ENCODE results near the gene PSPC1. TPM values are rescaled to one million over a fixed set of nuclear protein-coding genes. Genes with fewer than 3 reads are reported as not detected.

The PSPC1 gene
- polyA plus RNA-seq, 2 of the 4 experiments (the other 2 are of a cell fraction): 47.5 to 49.0 TPM

- POLR2A ChIA-PET: interaction anchor here (0.6 kb wide), 1 partner anchor 94 kb away, joined by 3 read pairs; the partner anchor contains the start of gene ZMYM5
Measured at GRCh38 chr13:19769854-19770253, 12.9 kb downstream of the PSPC1 start.

DNA sequence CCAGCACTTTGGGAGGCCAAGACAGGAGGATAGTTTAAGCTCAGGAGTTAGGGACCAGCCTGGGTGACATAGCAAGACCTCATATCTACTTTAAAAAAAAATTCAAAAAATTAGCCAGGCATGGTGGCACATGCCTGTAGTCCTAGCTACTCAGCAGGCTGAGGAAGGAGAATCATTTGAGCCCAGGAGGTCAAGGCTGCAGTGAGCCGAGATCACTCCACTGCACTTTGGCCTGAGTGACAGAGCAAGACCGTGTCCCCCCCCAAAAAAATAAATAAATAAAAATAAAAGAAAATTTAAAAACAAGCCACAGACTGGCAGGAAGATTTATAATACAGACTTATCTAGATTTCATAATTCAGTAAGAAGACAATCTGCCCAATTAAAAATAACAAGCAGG, 14.8 kb downstream of the PSPC1 start:
- no peak for ATAC-seq
- no peaks in the 10 kb centered on the region for H3K9me3 ChIP-seq
- ChIA-PET CTCF (no interaction called here), POLR2A (no interaction called here)
- H3K4me3 ChIP-seq: no peak overlapping the region
- WGBS (ENCODE audit: missing lambda C conversion rate): 87% methylated on average over 2 of the region's 2 CpGs
- no peak overlapping the region for H3K27ac ChIP-seq
- no peak overlapping the region for H3K4me2 ChIP-seq
- DNase-seq (ENCODE audit: low read depth in 1 of 2, low spot score in 1 of 2): no peak
- no peaks in the 10 kb centered on the region for H3K4me1 ChIP-seq
- TF ChIP-seq SREBF2 (IDR thresholded peaks at IDR 0.05) (no peak), HDAC2 (IDR thresholded peaks at IDR 0.05) (no peak), EHMT2 (IDR thresholded peaks at IDR 0.05; ENCODE audit: low read depth) (no peak), CHD4 (IDR thresholded peaks at IDR 0.05; ENCODE audit: borderline replicate concordance) (no peak), HOXB5 (CRISPR knock-in tag; IDR thresholded peaks at IDR 0.05) (no peak)
- no peak for FAIRE-seq

More at GRCh38 chr13:19769854-19770253, 12.9 kb downstream of the PSPC1 start:
- ATAC-seq (no peak), FAIRE-seq (no peak), DNase-seq (ENCODE audit: low read depth in 1 of 2, low spot score in 1 of 2) (no peak)
- CTCF ChIA-PET: interaction anchor here (0.9 kb wide), 1 partner anchor 13 kb away, joined by 3 read pairs; the partner anchor contains the start of gene PSPC1
- WGBS (ENCODE audit: missing lambda C conversion rate): 85% methylated on average over 2 of the region's 2 CpGs
- no peak overlapping the region for H3K4me3 ChIP-seq
- no peaks in the 10 kb centered on the region for H3K9me3 ChIP-seq
- TF ChIP-seq HOXB5 (CRISPR knock-in tag; IDR thresholded peaks at IDR 0.05) (no peak), RAD21 (conservative IDR thresholded peaks at IDR 0.05 in 1 of 2, IDR thresholded peaks at IDR 0.05 in 1 of 2) (no peak), ZSCAN20 (CRISPR knock-in tag; IDR thresholded peaks at IDR 0.05) (no peak), RARB (CRISPR knock-in tag; IDR thresholded peaks at IDR 0.05) (no peak), RCOR1 (IDR thresholded peaks at IDR 0.05; ENCODE audit: low read depth, low read length) (no peak), REST (IDR thresholded peaks at IDR 0.05) (no peak), FOXS1 (CRISPR knock-in tag; IDR thresholded peaks at IDR 0.05) (no peak), HMGXB4 (CRISPR knock-in tag; IDR thresholded peaks at IDR 0.05; ENCODE audit: borderline replicate concordance) (no peak)
- no peaks in the 10 kb centered on the region for H3K4me1 ChIP-seq
- H3K4me2 ChIP-seq: no peak overlapping the region
- H3K27ac ChIP-seq: no peak overlapping the region

DNA sequence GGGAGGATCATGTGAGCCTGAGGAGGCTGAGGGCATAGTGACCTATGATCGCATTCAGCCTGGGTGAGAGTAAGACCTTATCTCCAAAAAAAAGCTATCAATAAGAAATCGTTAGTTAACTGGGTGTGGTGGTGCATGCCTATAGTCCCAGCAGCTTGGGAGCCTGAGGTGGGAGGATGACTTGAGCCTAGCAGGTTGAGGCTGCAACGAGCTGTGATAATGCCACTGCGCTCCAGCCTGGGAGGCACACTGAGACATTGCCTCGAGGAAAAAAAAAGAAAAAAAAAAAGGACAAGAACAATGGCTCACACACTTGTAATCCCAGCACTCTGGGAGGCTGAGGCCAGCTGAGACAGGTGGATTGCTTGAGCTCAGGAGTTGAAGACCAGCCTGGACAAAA, 16.2 kb downstream of the PSPC1 start:
- no peaks in the 10 kb centered on the region for H3K9me3 ChIP-seq
- H3K4me1 ChIP-seq: no peaks in the 10 kb centered on the region
- 76% methylated on average over 5 of the region's 5 CpGs for WGBS (ENCODE audit: missing lambda C conversion rate)
- H3K27ac ChIP-seq: no peak overlapping the region
- no peak overlapping the region for H3K4me3 ChIP-seq
- FAIRE-seq (no peak), DNase-seq (ENCODE audit: low read depth in 1 of 2, low spot score in 1 of 2) (no peak), ATAC-seq (no peak)
- H3K4me2 ChIP-seq: no peak overlapping the region
- ChIA-PET POLR2A (interaction anchor here (0.6 kb wide), 1 partner anchor 144 kb away, joined by 7 read pairs; no protein-coding TSS in a partner anchor), CTCF (no interaction called here)
- TF ChIP-seq JUNB (IDR thresholded peaks at IDR 0.05) (no peak), MYC (IDR thresholded peaks at IDR 0.05; ENCODE audit: borderline replicate concordance, low read length) (no peak), PBX3 (IDR thresholded peaks at IDR 0.05) (no peak), ESRRA (IDR thresholded peaks at IDR 0.05; ENCODE audit: borderline replicate concordance, low read length) (no peak), MAFK (IDR thresholded peaks at IDR 0.05; ENCODE audit: partially characterized antibody) (no peak), MAX (IDR thresholded peaks at IDR 0.05) (no peak), REST (IDR thresholded peaks at IDR 0.05) (no peak), MAZ (IDR thresholded peaks at IDR 0.05; ENCODE audit: borderline replicate concordance, low read depth, low read length) (no peak), ZC3H11A (IDR thresholded peaks at IDR 0.05) (no peak), CBX2 (IDR thresholded peaks at IDR 0.05; ENCODE audit: borderline replicate concordance, low read depth) (no peak)
- TF ChIP-seq, protein P1, sequence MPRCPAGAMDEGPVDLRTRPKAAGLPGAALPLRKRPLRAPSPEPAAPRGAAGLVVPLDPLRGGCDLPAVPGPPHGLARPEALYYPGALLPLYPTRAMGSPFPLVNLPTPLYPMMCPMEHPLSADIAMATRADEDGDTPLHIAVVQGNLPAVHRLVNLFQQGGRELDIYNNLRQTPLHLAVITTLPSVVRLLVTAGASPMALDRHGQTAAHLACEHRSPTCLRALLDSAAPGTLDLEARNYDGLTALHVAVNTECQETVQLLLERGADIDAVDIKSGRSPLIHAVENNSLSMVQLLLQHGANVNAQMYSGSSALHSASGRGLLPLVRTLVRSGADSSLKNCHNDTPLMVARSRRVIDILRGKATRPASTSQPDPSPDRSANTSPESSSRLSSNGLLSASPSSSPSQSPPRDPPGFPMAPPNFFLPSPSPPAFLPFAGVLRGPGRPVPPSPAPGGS (IDR thresholded peaks at IDR 0.05): no peak
